GM18502 (cell line): Measurements from ENCODE around the gene KISS1R.
"Not testable (repeated sequence)": the region's sequence is repeated elsewhere in the genome, so short reads cannot be mapped to it uniquely, and the experiment has no call there.

ENCODE experiments used
- ATAC-seq: cut with Tn5 transposase; IDR thresholded peaks from one replicate; pipeline ENCODE4 v1.9.1; 2021; ENCODE audit warnings: mild to moderate bottlenecking; ENCODE audit not compliant: unreplicated experiment, poor library complexity

KISS1R gene

GRCh38 chr19:917323-918151 is at the start of gene KISS1R:
Gene KISS1R (plus strand): TSS chr19:917333. CDS start chr19:917503, 170 bp downstream.
- ATAC-seq: no peak

- ATAC-seq: no peak
Observed at GRCh38 chr19:867855-868457, 49.2 kb upstream of the KISS1R start.

- no peak for ATAC-seq
Observed at GRCh38 chr19:868458-869244, 48.5 kb upstream of the KISS1R start.

- no peak for ATAC-seq
Observed at GRCh38 chr19:869245-870177, 47.6 kb upstream of the KISS1R start.

- ATAC-seq: no peak
Observed at GRCh38 chr19:870314-870713, 46.8 kb upstream of the KISS1R start.

- no peak for ATAC-seq
Observed at GRCh38 chr19:870963-871401, 46.2 kb upstream of the KISS1R start.

- ATAC-seq: no peak
Observed at GRCh38 chr19:871446-872265, 45.5 kb upstream of the KISS1R start.

GRCh38 chr19:872266-872951 is 44.7 kb upstream of the KISS1R start:
- no peak for ATAC-seq

GRCh38 chr19:873084-873483 is 44.0 kb upstream of the KISS1R start:
- ATAC-seq: no peak

- no peak for ATAC-seq
Observed at GRCh38 chr19:873561-874041, 43.5 kb upstream of the KISS1R start.

GRCh38 chr19:875265-875879 is 41.8 kb upstream of the KISS1R start:
- ATAC-seq: no peak

- ATAC-seq: no peak
Observed at GRCh38 chr19:876089-876488, 41.0 kb upstream of the KISS1R start.

GRCh38 chr19:876780-877314 is 40.3 kb upstream of the KISS1R start:
- ATAC-seq: no peak

- ATAC-seq: not testable (repeated sequence)
Observed at GRCh38 chr19:877992-878660, 39.0 kb upstream of the KISS1R start.

- ATAC-seq: not testable (repeated sequence)
Observed at GRCh38 chr19:878751-879561, 38.2 kb upstream of the KISS1R start.

- ATAC-seq: no peak
Observed at GRCh38 chr19:879711-880438, 37.3 kb upstream of the KISS1R start.
